Mucosa of rectum (tissue), 2 donors: ENCODE data around the gene CXorf58.
A peak's percentile ranks its signal among the peaks of the same experiment; 100 is the strongest.
"Not testable (repeated sequence)": the region's sequence is repeated elsewhere in the genome, so short reads cannot be mapped to it uniquely, and the experiment has no call there.

Experiments
- H3K27ac ChIP-seq, 2 donors: one replicate each; pipeline ENCODE4 v1.7.0; 2013; ENCODE audit warnings: inconsistent platforms in 2 of 2, low read depth in 2 of 2, low read length in 2 of 2
- H3K27me3 ChIP-seq, 2 donors: one replicate each; pipeline ENCODE4 v1.7.0; 2013; ENCODE audit warnings: low read length in 2 of 2; ENCODE audit not compliant: control insufficient read depth in 2 of 2, insufficient read depth in 2 of 2
- H3K36me3 ChIP-seq, 2 donors: one replicate each; pipeline ENCODE4 v1.7.0; 2013; ENCODE audit warnings: low read length in 2 of 2; ENCODE audit not compliant: control insufficient read depth in 2 of 2, insufficient read depth in 2 of 2
- H3K4me1 ChIP-seq, 2 donors: one replicate each; pipeline ENCODE4 v1.7.0; 2013; ENCODE audit warnings: low read length in 2 of 2, mild to moderate bottlenecking in 1 of 2; ENCODE audit not compliant: control insufficient read depth in 2 of 2, insufficient read depth in 2 of 2
- H3K4me3 ChIP-seq, 2 donors: one replicate each; pipeline ENCODE4 v1.7.0; 2013; ENCODE audit warnings: low read length in 2 of 2
- H3K9ac ChIP-seq, 2 donors: one replicate each; pipeline ENCODE4 v1.7.0; 2013; ENCODE audit warnings: low read length in 2 of 2, low read depth in 1 of 2, mild to moderate bottlenecking in 1 of 2
- H3K9me3 ChIP-seq, 2 donors: one replicate each; pipeline ENCODE4 v1.7.0; 2013; ENCODE audit warnings: low read length in 2 of 2; ENCODE audit not compliant: control insufficient read depth in 2 of 2
- donor health status: healthy.
- donor health status: Normal muscosa, but diverticular disease.

CXorf58 gene

GRCh38 chrX:23884427-23885024 is 23.3 kb upstream of the CXorf58 start:
- Histone ChIP-seq H3K4me1 (peaks cover 3 to 32% of the 10 kb centered on the region in 2 donors), H3K27ac (no peak overlapping the region), H3K9me3 (no peaks in the 10 kb centered on the region), H3K4me3 (no peak overlapping the region), H3K27me3 (no peaks in the 10 kb centered on the region), H3K36me3 (no peaks in the 10 kb centered on the region), H3K9ac (no peak overlapping the region)

DNA sequence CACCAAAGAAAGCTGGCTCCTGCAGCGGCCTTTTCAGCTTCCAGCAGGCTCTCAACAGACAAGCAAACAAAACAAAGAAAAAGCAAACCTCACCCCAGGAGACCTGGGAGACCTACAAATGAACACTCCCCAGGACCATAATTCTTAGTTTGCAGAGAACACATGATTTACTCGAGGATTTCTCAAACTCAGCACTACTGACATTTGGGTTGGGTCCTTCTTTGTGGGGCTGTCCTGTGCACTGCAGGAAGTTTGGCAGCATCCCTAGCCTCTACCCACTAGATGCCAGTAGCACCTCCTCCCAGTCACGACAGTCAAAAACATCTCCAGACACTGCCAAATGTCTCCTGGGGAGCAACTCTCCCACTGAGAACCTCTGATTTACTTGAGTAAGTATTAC is 22.0 kb upstream of the CXorf58 start:
- Histone ChIP-seq H3K27ac (no peak overlapping the region), H3K36me3 (no peaks in the 10 kb centered on the region), H3K9ac (no peak overlapping the region), H3K4me1 (peaks cover 3 to 30% of the 10 kb centered on the region in 2 donors), H3K4me3 (no peak overlapping the region), H3K27me3 (no peaks in the 10 kb centered on the region), H3K9me3 (no peaks in the 10 kb centered on the region)

GRCh38 chrX:23887451-23887850 is 20.4 kb upstream of the CXorf58 start:
- Histone ChIP-seq H3K4me3 (no peak overlapping the region), H3K9ac (no peak overlapping the region), H3K27ac (peak overlapping the region; percentile 67 to 79), H3K36me3 (no peaks in the 10 kb centered on the region), H3K9me3 (no peaks in the 10 kb centered on the region), H3K27me3 (no peaks in the 10 kb centered on the region), H3K4me1 (peaks cover 3 to 30% of the 10 kb centered on the region in 2 donors)

DNA sequence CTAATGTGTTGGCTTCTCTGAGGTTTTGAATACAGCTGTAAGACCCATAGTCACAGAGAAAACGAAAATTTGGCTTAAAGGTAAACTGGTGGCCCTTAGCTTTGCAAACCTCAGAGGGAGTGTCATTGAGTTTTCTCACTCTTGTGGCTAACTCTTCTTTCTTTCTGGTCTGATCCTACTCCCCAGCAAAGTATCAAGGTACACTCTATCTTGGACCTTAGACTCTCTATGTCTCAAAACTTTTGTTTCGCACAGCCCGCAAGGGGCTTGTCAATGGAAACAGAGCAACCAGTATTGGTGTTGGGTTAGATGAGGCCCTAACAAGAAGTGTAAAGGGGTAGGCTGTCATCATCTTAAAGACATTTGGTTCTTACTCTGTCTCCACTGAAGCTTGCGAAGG is 19.9 kb upstream of the CXorf58 start:
- Histone ChIP-seq H3K9ac (no peak overlapping the region), H3K27me3 (no peaks in the 10 kb centered on the region), H3K9me3 (no peaks in the 10 kb centered on the region), H3K36me3 (no peaks in the 10 kb centered on the region), H3K4me3 (no peak overlapping the region), H3K27ac (peak overlapping the region; percentile 67 to 79), H3K4me1 (peaks cover 3 to 30% of the 10 kb centered on the region in 2 donors)

DNA sequence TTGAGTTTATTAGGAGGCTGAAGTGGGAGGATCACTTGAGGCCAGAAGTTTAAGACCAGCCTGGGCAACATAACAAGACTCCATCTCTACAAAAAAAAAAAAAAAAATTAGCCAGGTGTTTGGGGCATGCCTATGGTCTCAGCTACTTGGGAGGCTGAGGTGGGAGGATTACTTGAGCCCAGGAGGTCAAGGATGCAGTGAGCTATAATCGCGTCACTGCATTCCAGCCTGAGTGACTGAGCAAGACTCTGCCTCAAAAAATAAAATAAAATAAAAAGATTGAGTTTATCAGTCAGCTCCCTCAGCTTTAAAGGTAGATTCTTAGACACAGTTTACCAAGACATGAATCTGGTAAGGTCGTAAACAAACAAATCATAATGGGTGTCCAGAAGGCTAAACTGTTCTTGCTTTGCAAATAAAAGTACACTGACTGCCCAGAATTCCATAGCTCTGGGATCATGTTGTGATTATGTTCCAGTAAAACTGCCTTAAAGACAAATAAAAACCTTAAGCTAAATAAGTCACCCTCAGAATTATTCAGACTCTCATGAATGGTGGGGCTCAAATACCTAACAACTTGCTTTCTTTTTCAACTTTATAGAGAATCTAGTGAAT is 18.8 kb upstream of the CXorf58 start:
- H3K27me3 ChIP-seq: no peaks in the 10 kb centered on the region
- no peak overlapping the region for H3K4me3 ChIP-seq
- H3K27ac ChIP-seq: peak overlapping the region in 1 of 2 donors; percentile 9
- peaks cover 0 to 20% of the 10 kb centered on the region in 2 donors for H3K4me1 ChIP-seq
- no peaks in the 10 kb centered on the region for H3K9me3 ChIP-seq
- no peaks in the 10 kb centered on the region for H3K36me3 ChIP-seq
- no peak overlapping the region for H3K9ac ChIP-seq

DNA sequence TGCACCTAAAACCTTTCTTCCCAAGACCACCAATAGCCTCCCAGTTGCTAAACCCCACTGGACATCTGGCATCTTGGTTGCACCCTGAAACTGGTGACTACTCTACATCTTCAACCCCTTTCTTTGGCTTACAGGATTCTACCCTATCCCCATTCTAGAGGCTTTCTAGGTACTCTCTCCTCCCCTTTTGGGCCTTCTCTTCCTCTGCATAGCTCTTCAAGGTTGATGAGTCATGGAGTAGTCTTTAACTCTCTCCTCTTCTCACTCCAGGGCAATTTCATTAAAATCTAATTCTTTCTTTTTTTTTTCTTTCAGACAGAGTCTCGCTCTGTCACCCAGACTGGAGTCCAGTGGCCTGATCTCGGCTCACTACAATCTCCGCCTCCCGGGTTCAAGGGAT is 16.9 kb upstream of the CXorf58 start:
- Histone ChIP-seq H3K36me3 (no peaks in the 10 kb centered on the region), H3K9ac (no peak overlapping the region), H3K27ac (no peak overlapping the region), H3K27me3 (no peaks in the 10 kb centered on the region), H3K9me3 (no peaks in the 10 kb centered on the region), H3K4me1 (peaks cover 0 to 10% of the 10 kb centered on the region in 2 donors), H3K4me3 (no peak overlapping the region)

- not testable (repeated sequence) for H3K9me3 ChIP-seq, H3K4me1 ChIP-seq, H3K4me3 ChIP-seq, H3K27me3 ChIP-seq, H3K9ac ChIP-seq, H3K36me3 ChIP-seq, H3K27ac ChIP-seq
Observed at GRCh38 chrX:23894993-23895392, 12.8 kb upstream of the CXorf58 start.

DNA sequence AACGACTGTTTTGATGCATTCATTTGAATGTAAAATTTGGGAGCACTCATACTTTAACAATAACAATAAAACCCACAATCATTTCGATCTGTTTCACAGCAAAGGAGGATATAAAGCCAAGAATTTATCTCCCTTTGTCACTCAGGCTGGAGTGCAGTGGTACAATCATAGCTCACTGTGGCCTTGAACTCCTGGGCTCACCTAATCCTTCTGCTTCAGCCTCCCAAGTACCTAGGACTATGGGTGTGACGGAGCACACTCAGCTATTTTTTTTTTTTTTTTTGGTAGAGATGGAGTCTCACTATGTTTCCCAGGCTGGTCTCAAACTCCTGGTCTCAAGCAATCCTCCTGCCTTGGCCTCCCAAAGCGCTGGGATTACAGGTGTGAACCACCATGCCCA is 11.3 kb upstream of the CXorf58 start:
- H3K36me3 ChIP-seq, H3K27ac ChIP-seq, H3K9ac ChIP-seq, H3K27me3 ChIP-seq, H3K9me3 ChIP-seq, H3K4me1 ChIP-seq, H3K4me3 ChIP-seq: not testable (repeated sequence)

DNA sequence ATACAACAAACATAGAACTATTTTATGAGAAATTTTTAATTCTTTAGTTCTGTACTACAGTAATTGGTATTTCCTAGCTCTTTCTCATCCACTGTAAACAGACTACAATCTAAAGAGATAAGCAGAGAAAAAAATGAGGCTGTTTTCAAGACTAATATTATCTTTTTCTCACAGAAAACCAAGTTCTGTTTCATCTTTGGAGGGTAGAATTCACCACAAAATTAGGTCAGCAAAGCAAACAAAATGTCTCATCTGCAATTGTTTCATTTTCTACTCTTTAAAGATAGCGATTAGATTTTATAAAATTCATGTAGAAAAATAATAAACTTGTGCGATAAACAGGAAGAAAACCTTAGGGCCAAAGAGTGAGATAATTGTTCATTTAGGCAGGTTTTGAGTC is 10.8 kb upstream of the CXorf58 start:
- Histone ChIP-seq H3K4me1 (peaks cover under 1 to 9% of the 10 kb centered on the region in 2 donors), H3K9me3 (no peaks in the 10 kb centered on the region), H3K27me3 (peaks cover 0 to 2% of the 10 kb centered on the region in 2 donors), H3K4me3 (no peak overlapping the region), H3K27ac (no peak overlapping the region), H3K9ac (no peak overlapping the region), H3K36me3 (no peaks in the 10 kb centered on the region)

DNA sequence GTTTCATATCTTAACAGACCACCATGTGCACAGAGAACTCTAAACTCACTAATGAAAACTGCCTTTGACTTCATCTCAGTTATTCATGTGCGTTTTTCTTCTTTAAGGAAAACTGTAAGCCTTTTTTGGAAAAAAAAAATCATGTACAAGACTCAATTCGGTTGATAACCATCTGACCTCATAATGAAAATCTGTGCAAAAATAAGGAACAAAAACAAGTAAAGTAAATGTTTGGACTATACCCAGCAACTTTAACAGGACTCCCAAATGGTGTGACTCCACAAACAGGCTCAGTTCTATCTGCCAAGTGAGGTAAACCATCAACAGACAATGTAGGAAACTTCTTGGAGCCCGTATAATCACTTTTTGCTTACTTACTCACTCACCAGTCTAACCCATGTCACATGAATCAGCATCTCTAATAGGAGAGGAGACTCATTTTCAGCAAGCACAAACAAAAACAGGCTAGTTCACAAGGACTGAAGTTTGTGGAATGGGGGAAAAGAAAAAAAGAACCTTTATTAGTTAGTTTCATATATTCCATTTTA is 9.3 kb upstream of the CXorf58 start:
- H3K36me3 ChIP-seq: no peaks in the 10 kb centered on the region
- H3K9ac ChIP-seq: no peak overlapping the region
- no peak overlapping the region for H3K27ac ChIP-seq
- peaks cover 0 to 2% of the 10 kb centered on the region in 2 donors for H3K27me3 ChIP-seq
- peaks cover 5 to 13% of the 10 kb centered on the region in 2 donors for H3K4me1 ChIP-seq
- H3K9me3 ChIP-seq: no peaks in the 10 kb centered on the region
- no peak overlapping the region for H3K4me3 ChIP-seq
